Caco-2 (cell line): ENCODE results near the gene SIGMAR1. TPM values are rescaled to one million over a fixed set of nuclear protein-coding genes. Genes with fewer than 3 reads are reported as not detected.

ENCODE experiments used
- BruUV-seq: library from RNA; stranded (reverse); fragments of 400-500 nt; replicated peaks from 2 replicates; lab custom pipeline; 2021; lab: Mats Ljungman, UMichigan
- CTCF ChIA-PET: fragments of 300-600 bp; sonication (Branson Sonifier 250); formaldehyde crosslinking; loops from one replicate; lab custom pipeline; 2022; ENCODE audit warnings: antibody characterized with exemption; lab: Charles Lee
- POLR2A ChIA-PET: fragments of 300-600 bp; sonication (Branson Sonifier 250); formaldehyde crosslinking; loops from one replicate; lab custom pipeline; 2022; ENCODE audit warnings: antibody characterized with exemption; lab: Charles Lee
- DNase-seq, 2 experiments: peaks; one replicate each; pipeline versions ENCODE4 v3.0.0 to v3.0.0-alpha.2; 2020 to 2022
- H3K27me3 ChIP-seq: replicated peaks from 2 replicates; pipeline ENCODE4 v1.6.0; 2011; ENCODE audit warnings: low read length; ENCODE audit not compliant: control insufficient read depth, insufficient read depth
- H3K36me3 ChIP-seq: 2 replicates; pipeline ENCODE4 v1.5.1; 2011; ENCODE audit warnings: low read length; ENCODE audit not compliant: control insufficient read depth, insufficient read depth
- H3K4me1 ChIP-seq: fragments of 250-450 bp; sonication (Bioruptor Pico); 2 replicates; pipeline ENCODE4 v1.5.1; 2020; ENCODE audit warnings: mild to moderate bottlenecking
- H3K4me3 ChIP-seq: 2 replicates; pipeline ENCODE4 v1.5.1; 2011; ENCODE audit warnings: low read depth, mild to moderate bottlenecking, control low read depth, low read length
- H3K9me3 ChIP-seq: fragments of 250-450 bp; sonication (Bioruptor Pico); 2 replicates; pipeline ENCODE4 v1.5.1; 2020; ENCODE audit warnings: mild to moderate bottlenecking, moderate library complexity
- H3K27ac Mint-ChIP-seq: one replicate; pipeline ENCODE4 v1.8.0; 2022; ENCODE audit warnings: mixed read lengths; ENCODE audit not compliant: unreplicated experiment
- H3K27me3 Mint-ChIP-seq: one replicate; pipeline ENCODE4 v1.8.0; 2022; ENCODE audit warnings: mixed read lengths; ENCODE audit not compliant: insufficient read depth, unreplicated experiment
- H3K36me3 Mint-ChIP-seq: one replicate; pipeline ENCODE4 v1.8.0; 2022; ENCODE audit warnings: mild to moderate bottlenecking, mixed read lengths; ENCODE audit not compliant: insufficient read depth, unreplicated experiment
- H3K4me1 Mint-ChIP-seq: one replicate; pipeline ENCODE4 v1.8.0; 2022; ENCODE audit warnings: low read depth, mixed read lengths; ENCODE audit not compliant: unreplicated experiment
- H3K4me3 Mint-ChIP-seq: one replicate; pipeline ENCODE4 v1.8.0; 2022; ENCODE audit warnings: mild to moderate bottlenecking, moderate library complexity, mixed read lengths; ENCODE audit not compliant: unreplicated experiment
- H3K9me3 Mint-ChIP-seq: one replicate; pipeline ENCODE4 v1.8.0; 2022; ENCODE audit warnings: mixed read lengths; ENCODE audit not compliant: unreplicated experiment
- CTCF ChIP-seq, 2 experiments: fragments of 200-600 bp in 1 of 2; IDR thresholded peaks; 1 replicate in 1 of 2; 2 replicates in 1 of 2; pipeline versions ENCODE4 v1.5.1 to v1.8.0; 2011 to 2022; ENCODE audit warnings: antibody characterized with exemption in 1 of 2, control low read depth in 1 of 2, inconsistent platforms in 1 of 2, low read depth in 1 of 2, low read length in 1 of 2, mild to moderate bottlenecking in 1 of 2, moderate library complexity in 1 of 2; ENCODE audit not compliant: insufficient read depth in 1 of 2, severe bottlenecking in 1 of 2, unreplicated experiment in 1 of 2
- intact Hi-C: fragments of 100-400 bp; cut with micrococcal nuclease; formaldehyde crosslinking; loops from one replicate; pipeline ENCODE4 v1.10.0; 2022; ENCODE audit not compliant: unreplicated experiment
- total RNA-seq: library from RNA; stranded (reverse); gene quantifications from 2 replicates; pipeline ENCODE4 v1.2.3, GENCODE V29; 2022

The SIGMAR1 gene
- total RNA-seq, 1 experiment from 2014 or later = 102 TPM

- Histone ChIP-seq H3K27me3 (no peaks in the 10 kb centered on the region), H3K9me3 (no peaks in the 10 kb centered on the region), H3K36me3 (no peaks in the 10 kb centered on the region), H3K4me1 (no peaks in the 10 kb centered on the region), H3K4me3 (no peak overlapping the region)
- no peaks in the 10 kb centered on the region for H3K27me3 Mint-ChIP-seq
- no peak overlapping the region for H3K27ac Mint-ChIP-seq
- no peak for TF ChIP-seq CTCF (IDR thresholded peaks at IDR 0.05; ENCODE audit: insufficient read depth in 1 of 2, low read depth in 1 of 2, low read length in 1 of 2, severe bottlenecking in 1 of 2, unreplicated experiment in 1 of 2)
- H3K9me3 Mint-ChIP-seq = no peaks in the 10 kb centered on the region
- intact Hi-C loops = loop anchor here (1.0 kb wide), 1 partner anchor 26 kb away; no protein-coding TSS in a partner anchor
- ChIA-PET POLR2A (no interaction called here), CTCF (interaction anchor here (0.6 to 2.9 kb wide), 5 partner anchors 25 to 319 kb away, joined by 3 to 25 read pairs (median 5); no protein-coding TSS in a partner anchor)
- H3K36me3 Mint-ChIP-seq = no peaks in the 10 kb centered on the region
- no TSS peak for BruUV-seq
- no peaks in the 10 kb centered on the region for H3K4me1 Mint-ChIP-seq
- H3K4me3 Mint-ChIP-seq = no peak overlapping the region
- no peak for DNase-seq
These were observed 38.3 kb upstream of the SIGMAR1 start for GRCh38 chr9:34675869-34676268.

DNA sequence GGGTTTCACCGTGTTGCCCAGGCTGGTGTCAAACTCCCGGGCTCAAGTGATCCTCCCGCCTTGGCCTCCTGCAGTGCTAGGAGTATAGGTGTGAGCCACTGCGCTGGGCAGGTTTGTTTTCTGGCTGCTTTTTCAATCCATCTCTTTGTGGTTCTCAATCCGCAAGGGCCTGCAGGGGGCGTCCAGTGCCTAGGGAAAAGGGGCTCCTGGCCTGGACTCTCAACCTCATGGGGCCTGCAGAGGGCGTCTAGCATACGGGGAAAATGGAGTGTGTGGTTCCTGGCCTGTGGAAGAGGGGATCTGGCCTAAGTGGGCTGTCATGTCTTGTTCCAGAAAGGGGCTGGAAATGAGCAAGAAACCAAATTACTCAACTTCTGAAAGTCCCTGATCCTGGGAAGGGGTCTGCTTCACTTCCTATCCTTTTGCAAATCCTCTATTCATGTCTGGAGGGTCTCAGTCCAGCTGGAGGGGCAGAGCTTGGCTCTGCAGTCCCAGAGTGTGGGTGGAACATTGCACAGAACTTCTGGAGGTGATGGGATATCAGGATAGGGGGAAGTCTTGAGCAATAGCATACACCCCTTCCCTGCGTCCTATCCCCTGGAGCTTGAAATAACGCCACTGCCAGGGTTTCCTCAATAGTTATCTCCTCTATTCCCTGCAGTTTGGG lies 37.6 kb upstream of the SIGMAR1 start:
- Histone ChIP-seq H3K9me3 (no peaks in the 10 kb centered on the region; the same call in 1 of the 2 replicates), H3K4me3 (no peak overlapping the region), H3K4me1 (no peaks in the 10 kb centered on the region), H3K36me3 (no peaks in the 10 kb centered on the region), H3K27me3 (no peaks in the 10 kb centered on the region)
- peak; percentile 85 to 88 for DNase-seq
- H3K9me3 Mint-ChIP-seq = no peaks in the 10 kb centered on the region
- ChIA-PET CTCF (interaction anchor here (0.6 to 2.9 kb wide), 4 partner anchors 26 to 1886 kb away, joined by 3 to 25 read pairs (median 5); no protein-coding TSS in a partner anchor), POLR2A (no interaction called here)
- H3K4me1 Mint-ChIP-seq = no peaks in the 10 kb centered on the region
- H3K27ac Mint-ChIP-seq = no peak overlapping the region
- peak; percentile 92 to 99 for TF ChIP-seq CTCF (IDR thresholded peaks at IDR 0.05; ENCODE audit: insufficient read depth in 1 of 2, low read depth in 1 of 2, low read length in 1 of 2, severe bottlenecking in 1 of 2, unreplicated experiment in 1 of 2)
- no peak overlapping the region for H3K4me3 Mint-ChIP-seq
- H3K27me3 Mint-ChIP-seq = no peaks in the 10 kb centered on the region
- H3K36me3 Mint-ChIP-seq = no peaks in the 10 kb centered on the region
- intact Hi-C loops = loop anchor here (1.0 kb wide), 1 partner anchor 27 kb away; no protein-coding TSS in a partner anchor
- BruUV-seq = no TSS peak

GRCh38 chr9:34674440-34674839 lies 36.9 kb upstream of the SIGMAR1 start:
- Histone ChIP-seq H3K36me3 (no peaks in the 10 kb centered on the region), H3K4me3 (no peak overlapping the region), H3K9me3 (no peaks in the 10 kb centered on the region; the same call in 1 of the 2 replicates), H3K27me3 (no peaks in the 10 kb centered on the region), H3K4me1 (no peaks in the 10 kb centered on the region)
- H3K9me3 Mint-ChIP-seq = no peaks in the 10 kb centered on the region
- ChIA-PET CTCF (interaction anchor here (0.5 to 2.9 kb wide), 2 partner anchors 28 to 397 kb away, joined by 5 to 25 read pairs; no protein-coding TSS in a partner anchor), POLR2A (no interaction called here)
- no peak for DNase-seq
- no peak overlapping the region for H3K27ac Mint-ChIP-seq
- TF ChIP-seq CTCF (IDR thresholded peaks at IDR 0.05; ENCODE audit: insufficient read depth in 1 of 2, low read depth in 1 of 2, low read length in 1 of 2, severe bottlenecking in 1 of 2, unreplicated experiment in 1 of 2) = no peak
- H3K27me3 Mint-ChIP-seq = no peaks in the 10 kb centered on the region
- H3K4me1 Mint-ChIP-seq = no peaks in the 10 kb centered on the region
- H3K4me3 Mint-ChIP-seq = no peak overlapping the region
- intact Hi-C loops = no loop called here
- BruUV-seq = no TSS peak
- no peaks in the 10 kb centered on the region for H3K36me3 Mint-ChIP-seq
